GM23248 (cell line): ENCODE results near the gene COG5.

ENCODE experiments used
- EZH2 ChIP-seq: fragments of 200-600 bp; sonication (generic); IDR thresholded peaks from 2 replicates; pipeline ENCODE4 v1.6.1; 2018; ENCODE audit warnings: antibody characterized with exemption, mild to moderate bottlenecking; ENCODE audit not compliant: insufficient read depth, poor library complexity, severe bottlenecking
- EZH2phosphoT487 ChIP-seq: fragments of 200-600 bp; sonication (generic); IDR thresholded peaks from 2 replicates; pipeline ENCODE4 v1.6.1; 2018; ENCODE audit warnings: antibody characterized with exemption, moderate library complexity, mild to moderate bottlenecking, low read depth; ENCODE audit not compliant: insufficient read depth

- no peak for TF ChIP-seq EZH2
- TF ChIP-seq EZH2phosphoT487, result no peak
Observed at GRCh38 chr7:107613439-107613838, 49.7 kb upstream of the COG5 start.
